H4 (cell line): ENCODE data around the gene MMP17. TPM values are rescaled to one million over a fixed set of nuclear protein-coding genes. Genes with fewer than 3 reads are reported as not detected.

ENCODE experiments used
- DNase-seq: peaks from one replicate; pipeline ENCODE4 v3.0.0-alpha.2; 2015; ENCODE audit warnings: low spot score
- total RNA-seq: library from RNA; depleted of rRNA; stranded (reverse); fragments of >200 nt; shearing (Covaris generic); gene quantifications from 2 replicates; pipeline ENCODE4 v1.2.3, GENCODE V29; 2014; rRNA removed

The MMP17 gene
- total RNA-seq, 1 experiment from 2014 or later = 5.0 TPM

- DNase-seq = peak; percentile 65
Observed at GRCh38 chr12:131894313-131894860, 66.2 kb downstream of the MMP17 start, which contains the start of gene ULK1. Gene ULK1 (plus strand): TSS chr12:131894622. CDS start chr12:131895002, 380 bp downstream.

GRCh38 chr12:131894981-131895639 is 66.9 kb downstream of the MMP17 start:
- DNase-seq = no peak

GRCh38 chr12:131895640-131896079 is 67.5 kb downstream of the MMP17 start:
- no peak for DNase-seq

GRCh38 chr12:131896080-131896810 is 68.1 kb downstream of the MMP17 start:
- DNase-seq = peak; percentile 88

GRCh38 chr12:131896811-131897270 is 68.6 kb downstream of the MMP17 start:
- no peak for DNase-seq

- no peak for DNase-seq
Observed at GRCh38 chr12:131897276-131897675, 69.1 kb downstream of the MMP17 start.

GRCh38 chr12:131897875-131898274 is 69.7 kb downstream of the MMP17 start:
- no peak for DNase-seq

GRCh38 chr12:131900397-131900796 is 72.2 kb downstream of the MMP17 start:
- no peak for DNase-seq

Other genes with a start within 250 kb of the MMP17 start
- gene SFSWAP, start 117.3 kb upstream of the MMP17 start, total RNA-seq = 12.3 and 20.0 TPM in 2 replicates
- gene ULK1, start 66.2 kb downstream of the MMP17 start, total RNA-seq = 1.9 and 2.5 TPM in 2 replicates
- 6.3 and 9.0 TPM in 2 replicates for gene PUS1, start 100.9 kb downstream of the MMP17 start, total RNA-seq
- 5.3 and 6.7 TPM in 2 replicates for gene EP400, start 121.5 kb downstream of the MMP17 start, total RNA-seq